K562 (cell line): ENCODE measurements around the gene KIF15. TPM values are rescaled to one million over a fixed set of nuclear protein-coding genes. Genes with fewer than 3 reads are reported as not detected.
A peak's percentile ranks its signal among the peaks of the same experiment; 100 is the strongest.

Experiments
- ATAC-seq: fragments of 200-7000 bp; cut with Tn5 transposase; 3 replicates; pipeline ENCODE4 v1.9.1; 2020; ENCODE audit warnings: moderate library complexity
- BruUV-seq: library from RNA; stranded (reverse); fragments of 400-500 nt; replicated peaks from 2 replicates; lab custom pipeline; 2021; lab: Mats Ljungman, UMichigan
- CTCF ChIA-PET: fragments of 300-600 bp; formaldehyde crosslinking; extraction: SDS; loops from one replicate; lab custom pipeline; 2021; ENCODE audit warnings: low intra/inter-chr PET ratio; lab: Yijun Ruan, JAX
- POLR2A ChIA-PET: fragments of 300-600, 350-650 bp; sonication (Branson Sonifier 250); formaldehyde crosslinking; extraction: SDS; loops from one replicate; lab custom pipeline; 2021; ENCODE audit warnings: antibody characterized with exemption, inconsistent platforms; lab: Yijun Ruan, JAX
- DNase-seq, 4 experiments: peaks; one replicate each; pipeline versions ENCODE4 v3.0.0 to v3.0.0-alpha.2; 2011 to 2018; ENCODE audit warnings: low spot score in 3 of 4, mixed read lengths in 3 of 4; ENCODE audit errors: extremely low read depth in 1 of 4
- FAIRE-seq: peaks from 2 replicates; lab custom pipeline; 2011; peaks lifted over from hg19 to GRCh38; lab: Jason Lieb, UNC
- H2AFZ ChIP-seq: 2 replicates; pipeline ENCODE4 v1.6.0; 2011; ENCODE audit warnings: low read depth, low read length, control low read depth, inconsistent platforms
- H3K27ac ChIP-seq: fragments of 200-600 bp; 3 replicates; pipeline ENCODE4 v1.8.0; 2011; ENCODE audit warnings: low read depth, mild to moderate bottlenecking, control low read depth, inconsistent platforms, low read length, moderate library complexity, mixed read lengths; ENCODE audit errors: extremely low read depth
- H3K27me3 ChIP-seq, 2 experiments: fragments of 300-600 bp in 1 of 2; 2 replicates in 1 of 2; 3 replicates in 1 of 2; pipeline versions ENCODE4 v1.6.0 to v1.8.0; 2011; ENCODE audit warnings: inconsistent platforms in 2 of 2, low read length in 2 of 2, mild to moderate bottlenecking in 1 of 2, mixed read lengths in 1 of 2, moderate library complexity in 1 of 2; ENCODE audit not compliant: control insufficient read depth in 2 of 2, insufficient read depth in 2 of 2
- H3K36me3 ChIP-seq: fragments of 300-600 bp; 3 replicates; pipeline ENCODE4 v1.8.0; 2011; ENCODE audit warnings: mild to moderate bottlenecking, low read length, inconsistent platforms; ENCODE audit not compliant: control insufficient read depth, insufficient read depth
- H3K4me1 ChIP-seq, 2 experiments: fragments of 200-600 bp in 1 of 2; replicated peaks in 1 of 2; 2 replicates in 1 of 2; 3 replicates in 1 of 2; pipeline versions ENCODE4 v1.5.1 to v1.8.0; 2011; ENCODE audit warnings: inconsistent platforms in 2 of 2, low read length in 2 of 2, mild to moderate bottlenecking in 1 of 2, mixed read lengths in 1 of 2, moderate library complexity in 1 of 2; ENCODE audit not compliant: control insufficient read depth in 2 of 2, insufficient read depth in 2 of 2
- H3K4me2 ChIP-seq: 2 replicates; pipeline ENCODE4 v1.6.1; 2011; ENCODE audit warnings: low read length, control low read depth, inconsistent platforms, mixed read lengths; ENCODE audit not compliant: insufficient read depth
- H3K4me3 ChIP-seq: fragments of 200-600 bp; sonication (generic), shearing (Covaris generic); 2 replicates; pipeline ENCODE4 v1.5.1; 2016; ENCODE audit warnings: control low read depth, inconsistent platforms
- H3K79me2 ChIP-seq: fragments of 200-600 bp; 3 replicates; pipeline ENCODE4 v1.8.0; 2011; ENCODE audit warnings: low read length, inconsistent platforms; ENCODE audit not compliant: control insufficient read depth, insufficient read depth
- H3K9ac ChIP-seq, 2 experiments: 2 replicates each; pipeline versions ENCODE4 v1.6.0 to v1.6.1; 2011; ENCODE audit warnings: low read depth in 2 of 2, low read length in 2 of 2, control low read depth in 1 of 2, inconsistent platforms in 1 of 2, mild to moderate bottlenecking in 1 of 2, mixed read lengths in 1 of 2; ENCODE audit not compliant: insufficient read depth in 1 of 2
- H3K9me1 ChIP-seq: one replicate; pipeline ENCODE4 v1.6.0; 2011; ENCODE audit warnings: inconsistent platforms, mild to moderate bottlenecking, low read length, moderate library complexity; ENCODE audit not compliant: control insufficient read depth, insufficient read depth
- H3K9me3 ChIP-seq: replicated peaks from 2 replicates; pipeline ENCODE4 v1.5.1; 2011; ENCODE audit warnings: low read depth, low read length, inconsistent platforms; ENCODE audit not compliant: control insufficient read depth, insufficient read depth
- H4K20me1 ChIP-seq: replicated peaks from 2 replicates; pipeline ENCODE4 v1.6.1; 2011; ENCODE audit warnings: low read length, inconsistent platforms, mixed read lengths; ENCODE audit not compliant: control insufficient read depth, insufficient read depth
- BRCA1 ChIP-seq, 2 experiments: fragments of 450-650 bp in 1 of 2; sonication (generic) in 1 of 2; formaldehyde crosslinking in 1 of 2; IDR thresholded peaks; 2 replicates each; pipeline versions ENCODE4 v1.5.0 to v1.6.1; 2017 to 2020; ENCODE audit warnings: mild to moderate bottlenecking in 1 of 2, missing genetic modification reagents in 1 of 2
- CEBPG ChIP-seq, 3 experiments: fragments of 200-800 bp in 1 of 3; sonication (Bioruptor generic) in 1 of 3; sonication (generic) in 1 of 3; formaldehyde crosslinking in 1 of 3; IDR thresholded peaks in 2 of 3; conservative IDR thresholded peaks in 1 of 3; 2 replicates each; pipeline versions ENCODE4 v1.6.1 to v1.8.0; 2016 to 2022; ENCODE audit warnings: missing compliant biosample characterization in 2 of 3, missing genetic modification characterization in 2 of 3, mild to moderate bottlenecking in 1 of 3, missing genetic modification reagents in 1 of 3
- EHMT2 ChIP-seq: fragments of 450-650 bp; IDR thresholded peaks from 2 replicates; pipeline ENCODE4 v1.6.1; 2018; ENCODE audit warnings: antibody characterized with exemption
- HLTF ChIP-seq: fragments of 450-650 bp; IDR thresholded peaks from 2 replicates; pipeline ENCODE4 v1.6.1; 2016
- HNRNPH1 ChIP-seq: fragments of 200-400 bp; formaldehyde crosslinking; optimal IDR thresholded peaks from 2 replicates; pipeline ENCODE3; 2017; ENCODE audit warnings: low read depth, mild to moderate bottlenecking, low read length, moderate library complexity
- KLF10 ChIP-seq: fragments of 250-450 bp; sonication (Bioruptor Pico); IDR thresholded peaks from 2 replicates; pipeline ENCODE4 v1.6.1; 2021; ENCODE audit warnings: matching md5 sums
- MCM5 ChIP-seq: fragments of 450-650 bp; IDR thresholded peaks from 2 replicates; pipeline ENCODE4 v1.6.1; 2016; ENCODE audit warnings: low read depth
- MEIS2 ChIP-seq: fragments of 450-650 bp; IDR thresholded peaks from 2 replicates; pipeline ENCODE4 v1.6.1; 2014; ENCODE audit warnings: mild to moderate bottlenecking; ENCODE audit not compliant: partially characterized antibody
- NCOA6 ChIP-seq: fragments of 450-650 bp; IDR thresholded peaks from 2 replicates; pipeline ENCODE4 v1.6.1; 2017; ENCODE audit warnings: mild to moderate bottlenecking
- RNF2 ChIP-seq: sonication (generic); IDR thresholded peaks from 2 replicates; pipeline ENCODE4 v1.6.1; 2016
- STAT5A ChIP-seq: IDR thresholded peaks from 2 replicates; pipeline ENCODE4 v1.6.1; 2012; ENCODE audit warnings: low read length, inconsistent platforms, borderline replicate concordance
- TRIM24 ChIP-seq, 2 experiments: fragments of 450-650 bp; IDR thresholded peaks; 2 replicates each; pipeline ENCODE4 v1.6.1; 2016
- ZNF217 ChIP-seq: sonication (generic); formaldehyde crosslinking; IDR thresholded peaks from 2 replicates; pipeline ENCODE4 v1.8.0; 2022; ENCODE audit warnings: mild to moderate bottlenecking, missing genetic modification reagents
- ZNF445 ChIP-seq: fragments of 250-450 bp; sonication (Bioruptor Pico); IDR thresholded peaks from 2 replicates; pipeline ENCODE4 v1.4.0; 2020; ENCODE audit warnings: low read depth, mild to moderate bottlenecking, moderate library complexity
- ZNF589 ChIP-seq: fragments of 200-800 bp; sonication (Bioruptor generic); IDR thresholded peaks from 2 replicates; pipeline ENCODE4 v1.6.1; 2016; ENCODE audit warnings: low read depth, missing genetic modification characterization, missing compliant biosample characterization
- ZNF830 ChIP-seq: fragments of 250-450 bp; sonication (Bioruptor Pico); IDR thresholded peaks from 2 replicates; pipeline ENCODE4 v1.5.0; 2021; ENCODE audit warnings: mild to moderate bottlenecking
- ZSCAN32 ChIP-seq: fragments of 450-650 bp; formaldehyde crosslinking; IDR thresholded peaks from 2 replicates; pipeline ENCODE4 v1.4.0; 2020; ENCODE audit warnings: mild to moderate bottlenecking, moderate library complexity
- WGBS: fragments of 100-300 bp; shearing (Covaris generic); methylation state at CpG from one replicate; pipeline ENCODE4 v1.1.6; 2016; ENCODE audit warnings: low coverage, mixed read lengths; ENCODE audit not compliant: insufficient coverage; ENCODE audit errors: missing lambda C conversion rate; 5-methylcytosine and 5-hydroxymethylcytosine counted together
- in situ Hi-C: fragments of 300-500 bp; cut with MboI; formaldehyde crosslinking; loops from 4 replicates; pipeline ENCODE4 v1.15.0; 2018; ENCODE audit warnings: inconsistent platforms, mixed read lengths
- intact Hi-C: fragments of 100-400 bp; cut with micrococcal nuclease; formaldehyde crosslinking; loops from 2 replicates; pipeline ENCODE4 v1.14.2; 2022
- polyA plus RNA-seq, 8 experiments: library from polyadenylated mRNA; depleted of rRNA in 4 of 8; stranded (reverse) in 5 of 8; unstranded in 3 of 8; fragments of >200 nt; fragmentation: Nextera tagmentation in 2 of 8; fragmentation: Illumina TruSeq in 1 of 8; extraction: Ambion mirVana in 2 of 8; extraction: Trizol in 1 of 8; gene quantifications; 2 replicates each; pipeline versions ENCODE4 v1.2.1 to v1.2.3, GENCODE V29; 2011 to 2014; ENCODE audit warnings: inconsistent platforms in 1 of 8, missing spikeins in 1 of 8
- total RNA-seq, 7 experiments: library from RNA; depleted of rRNA in 6 of 7; stranded (reverse); fragments of >200 nt in 6 of 7; fragmentation: Illumina TruSeq in 2 of 7; extraction: Trizol in 2 of 7; gene quantifications; 2 replicates each; pipeline versions ENCODE4 v1.2.1 to v1.2.3, GENCODE V29; 2011 to 2021; ENCODE audit warnings: low replicate concordance in 1 of 7
- TF ChIP-seq, protein P1 (sequence below): fragments of 250-450 bp; sonication (Bioruptor Pico); IDR thresholded peaks from 2 replicates; pipeline ENCODE4 v1.9.0; 2021; ENCODE audit warnings: mild to moderate bottlenecking

The KIF15 gene
- total and polyA plus RNA-seq, 9 of the 15 experiments (the other 6 are each of a cell fraction or from before 2014, with no cell fraction given) = 9.0 to 45.9 (median 26.0) TPM

DNA sequence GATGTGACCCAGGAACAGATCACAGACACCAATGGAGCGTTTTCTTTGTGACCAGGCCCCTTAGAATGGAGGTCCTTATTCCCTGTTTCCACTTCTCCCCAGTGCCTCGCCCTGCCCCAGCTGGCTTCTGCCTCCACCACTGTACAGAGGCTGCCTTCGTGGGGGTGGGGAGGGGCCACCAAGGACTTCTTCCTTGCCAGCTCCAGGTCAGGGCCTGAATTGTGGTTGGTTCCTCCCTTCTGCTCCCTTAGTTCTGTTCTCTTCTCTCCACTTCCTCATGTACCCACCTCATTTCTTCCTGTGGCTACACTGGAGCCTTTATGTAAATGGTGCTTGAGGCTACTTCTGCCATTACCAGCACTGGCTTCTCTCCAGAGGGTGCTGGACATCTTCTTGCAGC is 129.3 kb downstream of the KIF15 start:
- Histone ChIP-seq H3K79me2 (no peaks in the 10 kb centered on the region), H2AFZ (no peak overlapping the region), H3K9me1 (no peaks in the 10 kb centered on the region), H4K20me1 (no peaks in the 10 kb centered on the region; the same call in 1 of the 2 replicates), H3K4me3 (no peak overlapping the region), H3K9ac (no peak overlapping the region), H3K27me3 (peaks cover 23 to 51% of the 10 kb centered on the region in 2 experiments), H3K36me3 (no peaks in the 10 kb centered on the region), H3K4me1 (no peaks in the 10 kb centered on the region), H3K9me3 (no peaks in the 10 kb centered on the region), H3K27ac (no peak overlapping the region), H3K4me2 (no peak overlapping the region)
- no peak for ATAC-seq
- CTCF ChIA-PET = no interaction called here
- in situ Hi-C loops (no loop called here), intact Hi-C loops (no loop called here)
- 0% methylated on average over 3 of the region's 3 CpGs for WGBS
- FAIRE-seq = no peak
- POLR2A ChIA-PET = interaction anchor here (0.7 to 1.1 kb wide), 3 partner anchors 10 to 1761 kb away, joined by 3 to 5 read pairs (median 5); no protein-coding TSS in a partner anchor
- no peak for TF ChIP-seq TRIM24 (IDR thresholded peaks at IDR 0.05)
- TF ChIP-seq EHMT2 = no peak
- TF ChIP-seq STAT5A = no peak
- TF ChIP-seq NCOA6 = no peak
- TF ChIP-seq KLF10 (CRISPR knock-in tag) = no peak
- TF ChIP-seq HLTF = no peak
- no peak for TF ChIP-seq ZSCAN32
- no peak for TF ChIP-seq ZNF217 (CRISPR knock-in tag)
- BruUV-seq = no TSS peak
- no peak for DNase-seq

GRCh38 chr3:44892689-44893088 is 131.1 kb downstream of the KIF15 start:
- no peak for DNase-seq
- no peak for ATAC-seq
- H3K9me1 ChIP-seq = no peaks in the 10 kb centered on the region
- H3K4me3 ChIP-seq = no peak overlapping the region
- no peaks in the 10 kb centered on the region for H4K20me1 ChIP-seq
- no peak overlapping the region for H3K4me2 ChIP-seq
- FAIRE-seq = peak; percentile 63
- H3K27ac ChIP-seq = no peak overlapping the region
- no peaks in the 10 kb centered on the region for H3K36me3 ChIP-seq
- in situ Hi-C loops (no loop called here), intact Hi-C loops (no loop called here)
- H3K79me2 ChIP-seq = no peaks in the 10 kb centered on the region
- H3K9me3 ChIP-seq = no peaks in the 10 kb centered on the region
- BruUV-seq = no TSS peak
- 5% methylated on average over 3 of the region's 3 CpGs for WGBS
- CTCF ChIA-PET = no interaction called here
- no peak overlapping the region for H3K9ac ChIP-seq
- H3K4me1 ChIP-seq = no peaks in the 10 kb centered on the region
- peaks cover 22 to 46% of the 10 kb centered on the region in 2 experiments for H3K27me3 ChIP-seq
- POLR2A ChIA-PET = interaction anchor here (0.6 kb wide), 1 partner anchor 320 kb away, joined by 3 read pairs; no protein-coding TSS in a partner anchor
- H2AFZ ChIP-seq = no peak overlapping the region
- TF ChIP-seq ZNF589 (CRISPR knock-in tag) (no peak), HNRNPH1 (no peak), RNF2 (no peak), CEBPG (CRISPR knock-in tag; IDR thresholded peaks at IDR 0.05) (no peak), CEBPG (tag; conservative IDR thresholded peaks at IDR 0.05 in 1 of 2, IDR thresholded peaks at IDR 0.05 in 1 of 2) (no peak), MCM5 (no peak), BRCA1 (IDR thresholded peaks at IDR 0.05) (no peak), BRCA1 (CRISPR knock-in tag; IDR thresholded peaks at IDR 0.05) (no peak), ZNF445 (no peak), MEIS2 (peak; percentile 31), ZNF830 (CRISPR knock-in tag) (no peak)
- TF ChIP-seq, protein P1, sequence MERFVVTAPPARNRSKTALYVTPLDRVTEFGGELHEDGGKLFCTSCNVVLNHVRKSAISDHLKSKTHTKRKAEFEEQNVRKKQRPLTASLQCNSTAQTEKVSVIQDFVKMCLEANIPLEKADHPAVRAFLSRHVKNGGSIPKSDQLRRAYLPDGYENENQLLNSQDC (CRISPR knock-in tag) = no peak
